IMR-90 (cell line): ENCODE data around the gene PDILT.

Source experiments
- MAFK ChIP-seq: IDR thresholded peaks from 2 replicates; pipeline ENCODE4 v1.6.1; 2012; ENCODE audit warnings: low read depth, low read length, improper control_type of control experiment
- POLR2A ChIP-seq: IDR thresholded peaks from 2 replicates; pipeline ENCODE4 v1.6.1; 2012; ENCODE audit warnings: mild to moderate bottlenecking, low read depth, low read length
- RCOR1 ChIP-seq: IDR thresholded peaks from 2 replicates; pipeline ENCODE4 v1.6.1; 2012; ENCODE audit warnings: mild to moderate bottlenecking, low read length, improper control_type of control experiment; ENCODE audit not compliant: insufficient replicate concordance
- TF ChIP-seq, protein P1 (sequence below): conservative IDR thresholded peaks from 2 replicates; pipeline ENCODE4 v1.5.1; 2012; ENCODE audit warnings: mild to moderate bottlenecking, low read depth, low read length, improper control_type of control experiment

DNA sequence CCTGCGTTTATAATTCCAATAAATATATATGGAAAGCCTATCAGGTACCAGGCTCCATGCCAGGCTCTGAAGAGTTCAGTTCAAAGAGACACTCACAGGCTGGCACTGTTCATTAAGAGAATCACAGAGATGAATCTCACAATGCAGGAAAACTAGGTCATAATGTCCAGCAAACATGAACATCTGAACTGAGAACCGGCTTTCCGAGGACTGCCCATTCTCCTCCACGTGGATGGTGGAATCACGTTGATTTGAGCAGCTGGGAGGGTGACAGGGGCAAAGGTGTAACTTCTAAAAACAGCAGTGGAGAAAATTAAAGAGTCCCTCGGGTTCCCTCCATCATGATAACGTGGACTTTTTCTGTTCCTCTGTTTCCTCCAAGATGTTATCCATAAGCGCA, 87.4 kb downstream of the PDILT start:
- TF ChIP-seq, protein P1, sequence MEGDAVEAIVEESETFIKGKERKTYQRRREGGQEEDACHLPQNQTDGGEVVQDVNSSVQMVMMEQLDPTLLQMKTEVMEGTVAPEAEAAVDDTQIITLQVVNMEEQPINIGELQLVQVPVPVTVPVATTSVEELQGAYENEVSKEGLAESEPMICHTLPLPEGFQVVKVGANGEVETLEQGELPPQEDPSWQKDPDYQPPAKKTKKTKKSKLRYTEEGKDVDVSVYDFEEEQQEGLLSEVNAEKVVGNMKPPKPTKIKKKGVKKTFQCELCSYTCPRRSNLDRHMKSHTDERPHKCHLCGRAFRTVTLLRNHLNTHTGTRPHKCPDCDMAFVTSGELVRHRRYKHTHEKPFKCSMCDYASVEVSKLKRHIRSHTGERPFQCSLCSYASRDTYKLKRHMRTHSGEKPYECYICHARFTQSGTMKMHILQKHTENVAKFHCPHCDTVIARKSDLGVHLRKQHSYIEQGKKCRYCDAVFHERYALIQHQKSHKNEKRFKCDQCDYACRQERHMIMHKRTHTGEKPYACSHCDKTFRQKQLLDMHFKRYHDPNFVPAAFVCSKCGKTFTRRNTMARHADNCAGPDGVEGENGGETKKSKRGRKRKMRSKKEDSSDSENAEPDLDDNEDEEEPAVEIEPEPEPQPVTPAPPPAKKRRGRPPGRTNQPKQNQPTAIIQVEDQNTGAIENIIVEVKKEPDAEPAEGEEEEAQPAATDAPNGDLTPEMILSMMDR = no peak
- TF ChIP-seq RCOR1 (no peak), POLR2A (no peak), MAFK (no peak)
